HG03378 (cell line): ENCODE data around the gene FOXC1.

ENCODE experiments used
- ATAC-seq: cut with Tn5 transposase; IDR thresholded peaks from one replicate; pipeline ENCODE4 v1.9.1; 2021; ENCODE audit warnings: mild to moderate bottlenecking, moderate library complexity; ENCODE audit not compliant: unreplicated experiment

FOXC1 gene

GRCh38 chr6:1609648-1610496, at the start of gene FOXC1:
FOXC1 (plus strand) TSS chr6:1609915; CDS start chr6:1610446, 531 bp downstream.
- peak; percentile 56 for ATAC-seq

- no peak for ATAC-seq
Observed at GRCh38 chr6:1560281-1561058, 49.2 kb upstream of the FOXC1 start.

- no peak for ATAC-seq
Observed at GRCh38 chr6:1561355-1561754, 48.4 kb upstream of the FOXC1 start.

- ATAC-seq = no peak
Observed at GRCh38 chr6:1562171-1562955, 47.4 kb upstream of the FOXC1 start.

DNA sequence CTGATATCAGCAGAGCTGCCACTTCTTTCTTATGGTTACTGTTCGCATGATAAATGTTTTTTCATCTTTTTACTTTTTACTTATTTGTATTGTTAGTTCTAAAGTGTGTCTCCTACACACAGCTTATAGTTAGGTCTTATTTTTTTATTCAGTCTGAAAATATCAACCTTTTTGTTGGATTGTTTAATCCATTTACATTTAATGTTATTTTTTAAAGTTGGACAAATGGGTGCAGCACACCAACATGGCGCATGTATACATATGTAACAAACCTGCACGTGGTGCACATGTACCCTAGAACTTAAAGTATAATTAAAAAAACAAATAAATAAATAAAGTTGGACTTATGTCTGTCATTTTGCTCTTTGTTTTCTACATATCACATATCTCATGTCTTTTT, 40.3 kb upstream of the FOXC1 start:
- ATAC-seq = no peak

DNA sequence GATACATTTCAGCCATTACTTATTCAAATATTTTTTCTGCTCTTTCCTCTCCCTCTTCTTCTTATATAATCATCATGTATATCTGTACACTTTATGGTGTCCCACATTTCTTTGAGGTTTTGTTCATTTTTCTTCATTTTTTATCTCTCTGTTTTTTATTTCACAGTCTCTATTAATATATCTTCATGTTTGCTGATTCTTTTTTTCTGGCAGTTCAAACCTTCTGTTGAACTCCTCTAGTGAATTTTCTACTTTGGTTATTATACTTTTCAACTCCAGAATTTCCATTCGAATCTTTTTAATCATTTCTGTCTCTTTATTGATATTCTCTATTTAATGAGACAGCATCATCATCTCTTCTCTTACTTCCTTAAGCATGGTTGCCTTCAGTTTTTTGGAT, 38.9 kb upstream of the FOXC1 start:
- no peak for ATAC-seq

GRCh38 chr6:1572892-1573291, 36.8 kb upstream of the FOXC1 start:
- no peak for ATAC-seq

GRCh38 chr6:1574083-1574761, 35.5 kb upstream of the FOXC1 start:
- ATAC-seq = no peak

- no peak for ATAC-seq
Observed at GRCh38 chr6:1574890-1575209, 34.9 kb upstream of the FOXC1 start.

DNA sequence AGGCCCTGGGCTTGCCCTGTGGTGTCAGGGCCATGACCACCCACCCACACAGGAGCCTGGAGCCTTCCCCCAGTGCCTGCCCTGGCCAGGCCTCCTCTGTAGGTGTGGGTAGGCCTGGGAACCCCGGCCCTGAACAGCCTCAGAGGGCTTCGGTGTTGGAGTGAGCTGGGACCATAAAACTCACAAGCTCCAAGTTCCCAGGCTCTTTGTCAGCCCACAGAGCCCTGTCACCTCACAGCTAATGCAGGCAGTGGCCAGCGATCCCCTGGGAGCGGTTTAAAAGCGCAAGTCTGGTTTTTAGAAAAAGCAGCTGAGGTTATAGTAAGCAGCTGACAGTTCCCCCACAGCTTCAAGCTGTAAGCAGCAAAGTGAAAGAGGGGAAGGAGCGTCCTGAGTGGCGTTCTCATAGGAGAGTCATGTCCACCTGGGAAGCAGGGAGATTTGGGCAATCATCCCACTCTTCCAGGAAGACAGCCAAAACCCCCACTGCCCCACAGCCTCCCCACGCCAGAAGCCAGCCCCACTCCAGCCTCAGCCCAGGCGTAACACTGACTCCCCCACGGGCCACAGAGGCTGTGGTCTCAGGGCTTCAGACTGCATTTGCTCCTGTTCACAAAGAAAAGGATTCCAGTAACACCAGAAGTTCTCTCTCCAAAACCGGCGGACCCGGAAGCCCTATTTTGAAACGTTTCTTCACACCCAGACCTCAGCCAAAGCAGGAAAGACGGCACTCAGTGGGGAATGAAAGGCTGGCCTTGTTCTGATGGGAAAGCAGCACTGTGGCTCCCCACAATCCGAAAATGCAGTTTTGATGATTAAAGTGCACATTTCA, 34.3 kb upstream of the FOXC1 start:
- no peak for ATAC-seq

DNA sequence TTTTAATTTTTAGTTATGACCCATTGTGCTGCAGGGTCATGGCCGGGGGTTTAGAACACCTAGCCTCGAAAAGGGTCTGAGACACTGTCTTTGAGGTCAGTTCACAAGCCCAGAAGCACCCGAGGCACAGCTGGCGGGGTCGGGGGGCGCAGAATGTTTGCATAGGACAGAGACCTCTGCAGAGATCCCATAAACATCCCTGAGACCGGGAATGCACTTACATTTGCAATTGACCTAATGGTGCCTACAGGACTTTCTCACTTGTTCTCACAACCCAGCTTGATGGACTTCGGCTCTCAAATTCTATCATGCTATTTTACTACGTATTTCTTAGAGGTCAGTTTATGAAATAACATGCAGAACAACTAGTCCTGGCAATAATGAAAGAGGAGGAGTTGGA, 33.5 kb upstream of the FOXC1 start:
- no peak for ATAC-seq

DNA sequence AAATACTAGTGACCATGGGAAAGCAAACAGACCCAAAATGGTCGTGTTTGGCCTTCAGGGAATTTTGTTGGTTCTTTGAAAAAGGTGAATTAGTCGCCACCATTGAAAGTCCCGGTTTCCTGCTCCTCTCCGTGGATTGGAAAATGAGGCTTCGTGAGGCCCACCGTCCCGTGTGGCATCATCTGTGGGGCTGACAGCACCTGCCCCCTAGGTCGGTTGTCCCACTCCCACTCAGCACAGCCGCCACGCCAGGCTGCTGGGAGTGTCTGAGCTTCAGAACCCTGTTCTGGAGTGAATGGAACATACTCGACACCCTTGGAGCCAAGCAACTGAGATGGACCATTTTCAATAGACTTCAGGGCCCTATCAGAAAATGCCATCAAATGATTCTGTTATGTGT, 33.0 kb upstream of the FOXC1 start:
- ATAC-seq = no peak

DNA sequence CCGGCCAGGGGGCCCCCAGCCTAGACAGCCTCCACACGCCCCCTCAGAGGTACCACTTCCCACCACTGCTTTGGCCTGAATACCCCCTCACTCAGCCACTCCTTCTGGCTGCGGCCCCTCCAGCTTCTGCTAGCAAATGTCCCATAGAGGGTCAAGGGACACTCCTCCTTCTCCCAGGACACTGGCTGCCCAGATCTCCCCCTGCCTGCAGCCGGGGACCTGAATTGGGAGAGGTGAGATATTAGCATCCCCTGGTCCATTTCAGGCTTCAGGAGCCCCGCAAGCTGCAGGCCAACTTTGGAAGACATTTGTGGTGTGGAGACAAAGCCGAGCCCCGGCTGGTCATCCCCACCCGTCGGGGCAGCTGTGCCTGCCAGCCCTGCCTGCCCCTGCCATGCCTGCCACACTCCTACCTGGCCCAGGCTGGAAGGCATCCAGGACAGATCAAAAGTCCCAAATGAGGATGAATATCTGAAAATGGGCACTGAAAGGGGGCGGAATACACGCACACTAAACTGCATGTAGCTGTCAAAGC, 32.5 kb upstream of the FOXC1 start:
- ATAC-seq = no peak

GRCh38 chr6:1577896-1578745, 31.6 kb upstream of the FOXC1 start:
- ATAC-seq = no peak

DNA sequence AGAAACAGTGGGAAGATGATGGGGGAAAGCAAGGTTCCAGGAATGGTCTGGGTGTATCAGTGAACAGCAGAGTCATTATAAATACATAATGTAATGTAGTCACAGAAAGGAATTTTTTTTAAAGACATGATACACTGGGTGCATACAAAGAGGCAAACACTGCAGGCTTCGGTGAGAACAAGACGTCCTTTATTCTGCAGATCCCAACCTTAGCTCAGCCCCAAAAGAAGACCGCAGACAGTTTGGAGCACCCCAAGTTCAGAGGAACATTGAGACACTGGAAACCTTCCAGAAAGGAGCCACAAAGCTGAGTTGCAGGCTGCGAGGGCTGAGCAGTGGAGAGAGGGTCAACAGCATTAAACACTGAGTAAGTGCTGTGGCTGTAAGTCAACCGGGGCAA, 30.6 kb upstream of the FOXC1 start:
- no peak for ATAC-seq

DNA sequence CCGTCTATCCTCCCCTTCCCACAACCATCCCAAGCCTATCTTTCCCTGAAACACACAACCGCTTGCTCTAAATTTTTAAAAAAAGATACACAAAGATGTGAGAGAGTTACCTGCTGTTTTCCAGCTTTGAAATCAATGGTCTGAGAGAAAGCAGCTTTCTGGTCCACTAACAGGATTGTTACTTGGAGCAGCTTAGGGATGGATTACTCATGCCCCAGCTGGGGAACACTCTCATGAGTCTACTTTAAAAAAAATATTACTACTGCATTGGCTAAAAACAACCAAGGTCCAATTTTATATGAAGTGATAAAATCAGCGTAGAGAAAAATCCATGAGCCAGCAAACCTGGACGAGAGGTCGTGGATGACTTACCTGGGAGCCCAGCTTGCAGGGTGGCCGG, 29.6 kb upstream of the FOXC1 start:
- ATAC-seq = no peak

DNA sequence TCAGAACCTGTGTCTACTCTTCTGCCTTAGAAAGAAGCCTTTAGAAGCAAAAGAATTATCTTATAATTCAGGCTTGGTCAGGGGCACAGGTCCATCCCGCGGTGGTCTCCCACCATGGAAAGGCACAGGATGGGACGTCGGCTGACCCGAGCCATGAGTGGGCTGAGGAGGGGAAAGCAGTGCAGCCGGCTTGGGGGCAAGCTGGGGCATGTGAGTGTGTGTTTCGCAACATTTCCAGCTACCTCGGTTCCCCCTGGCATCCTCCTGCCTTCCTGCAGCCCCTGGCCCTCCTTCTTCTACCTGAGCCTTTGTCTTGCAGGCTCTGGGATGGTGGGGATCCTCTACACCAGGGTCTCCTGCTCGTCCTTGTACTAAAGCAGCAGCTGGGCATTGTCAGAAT, 29.1 kb upstream of the FOXC1 start:
- no peak for ATAC-seq

GRCh38 chr6:1581120-1581991, 28.4 kb upstream of the FOXC1 start:
- no peak for ATAC-seq
